Measurements from ENCODE around the gene CTIF. TPM values are rescaled to one million over a fixed set of nuclear protein-coding genes. Genes with fewer than 3 reads are reported as not detected.

CTIF gene
- total RNA-seq, 3 donors from 2014 or later: 13.2 to 50.3 (median 19.6) TPM

DNA sequence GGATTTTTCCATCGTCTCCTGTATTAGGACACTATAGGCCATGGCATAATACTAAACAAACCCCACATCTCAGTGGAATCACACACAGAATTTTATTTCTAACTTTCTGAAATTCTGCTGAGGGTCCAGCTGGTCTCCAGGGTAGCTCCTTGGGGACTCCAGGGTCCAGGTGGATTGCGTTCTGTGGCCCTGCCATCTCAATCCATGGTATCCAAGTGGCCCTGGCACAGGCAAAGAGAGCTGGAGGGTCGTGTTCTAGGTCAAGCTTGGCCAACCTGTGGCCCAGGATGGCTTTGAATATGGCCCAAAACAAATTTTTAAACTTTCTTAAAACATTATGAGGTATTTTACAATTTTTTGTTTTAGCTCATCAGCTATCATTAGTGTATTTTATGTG, 134.6 kb downstream of the CTIF start:
- DNase-seq (no peak), ATAC-seq (no peak)
- Histone ChIP-seq H3K4me1 (ENCODE audit: low read depth) (peaks cover 6% of the 10 kb centered on the region), H3K4me3 (no peak overlapping the region), H3K36me3 (ENCODE audit: low read depth) (no peaks in the 10 kb centered on the region), H3K9me3 (no peaks in the 10 kb centered on the region)
- intact Hi-C loops (cut with DNase I, micrococcal nuclease): loop anchor here in 1 of 2 donors (10.0 kb wide), 1 partner anchor 501 kb away; no protein-coding TSS in a partner anchor
- TF ChIP-seq, protein P1, sequence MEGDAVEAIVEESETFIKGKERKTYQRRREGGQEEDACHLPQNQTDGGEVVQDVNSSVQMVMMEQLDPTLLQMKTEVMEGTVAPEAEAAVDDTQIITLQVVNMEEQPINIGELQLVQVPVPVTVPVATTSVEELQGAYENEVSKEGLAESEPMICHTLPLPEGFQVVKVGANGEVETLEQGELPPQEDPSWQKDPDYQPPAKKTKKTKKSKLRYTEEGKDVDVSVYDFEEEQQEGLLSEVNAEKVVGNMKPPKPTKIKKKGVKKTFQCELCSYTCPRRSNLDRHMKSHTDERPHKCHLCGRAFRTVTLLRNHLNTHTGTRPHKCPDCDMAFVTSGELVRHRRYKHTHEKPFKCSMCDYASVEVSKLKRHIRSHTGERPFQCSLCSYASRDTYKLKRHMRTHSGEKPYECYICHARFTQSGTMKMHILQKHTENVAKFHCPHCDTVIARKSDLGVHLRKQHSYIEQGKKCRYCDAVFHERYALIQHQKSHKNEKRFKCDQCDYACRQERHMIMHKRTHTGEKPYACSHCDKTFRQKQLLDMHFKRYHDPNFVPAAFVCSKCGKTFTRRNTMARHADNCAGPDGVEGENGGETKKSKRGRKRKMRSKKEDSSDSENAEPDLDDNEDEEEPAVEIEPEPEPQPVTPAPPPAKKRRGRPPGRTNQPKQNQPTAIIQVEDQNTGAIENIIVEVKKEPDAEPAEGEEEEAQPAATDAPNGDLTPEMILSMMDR (IDR thresholded peaks at IDR 0.05): no peak

DNA sequence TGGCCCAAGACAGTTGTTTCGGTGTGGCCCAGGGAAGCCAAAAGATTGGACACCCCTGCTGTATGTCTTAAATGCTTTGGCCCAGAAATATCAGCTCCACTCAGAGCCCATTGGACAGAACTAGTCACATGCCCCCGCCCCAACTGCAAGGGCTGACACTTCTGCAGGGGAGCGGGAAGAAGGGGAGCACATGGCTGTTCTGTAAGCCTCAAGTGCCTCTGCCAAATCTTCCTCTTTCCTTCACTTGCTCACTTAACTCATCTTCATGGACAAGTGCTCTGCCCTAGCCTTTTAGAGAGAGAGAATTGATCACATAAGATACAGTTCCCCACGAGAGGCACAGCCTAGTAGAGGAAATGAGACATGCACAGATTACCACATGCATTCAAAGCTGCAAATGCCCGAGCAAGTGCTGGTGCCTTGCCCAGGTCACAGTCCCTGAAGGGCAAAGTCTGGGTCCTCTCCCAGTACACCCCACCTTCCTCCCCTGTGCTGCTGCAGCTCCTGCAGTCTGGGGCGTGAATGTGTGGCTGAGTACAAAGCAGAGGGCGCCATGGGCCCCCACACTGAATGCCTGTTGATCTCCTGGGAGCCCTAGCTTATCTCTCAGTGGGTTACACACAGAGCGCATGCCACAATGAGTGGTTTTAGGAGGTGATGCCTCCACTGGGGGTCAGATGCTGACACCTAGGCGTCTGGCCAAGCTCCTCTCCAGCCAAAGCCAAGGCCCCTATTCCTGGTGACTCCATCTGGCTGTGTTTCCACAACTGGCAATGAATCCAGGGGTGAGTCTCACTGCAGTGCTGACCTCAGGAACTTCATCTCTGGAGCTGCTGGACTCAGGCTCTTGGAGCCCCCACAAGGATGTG, 135.3 kb downstream of the CTIF start:
- H3K4me3 ChIP-seq: no peak overlapping the region
- H3K36me3 ChIP-seq (ENCODE audit: low read depth): no peaks in the 10 kb centered on the region
- intact Hi-C loops (cut with DNase I, micrococcal nuclease): loop anchor here in 1 of 2 donors (10.0 kb wide), 1 partner anchor 501 kb away; no protein-coding TSS in a partner anchor
- DNase-seq (peak in 2 of 3 donors; percentile 60 to 63), ATAC-seq (peak; percentile 66)
- peaks cover 6% of the 10 kb centered on the region for H3K4me1 ChIP-seq (ENCODE audit: low read depth)
- no peaks in the 10 kb centered on the region for H3K9me3 ChIP-seq
- TF ChIP-seq, protein P1 (IDR thresholded peaks at IDR 0.05): no peak

DNA sequence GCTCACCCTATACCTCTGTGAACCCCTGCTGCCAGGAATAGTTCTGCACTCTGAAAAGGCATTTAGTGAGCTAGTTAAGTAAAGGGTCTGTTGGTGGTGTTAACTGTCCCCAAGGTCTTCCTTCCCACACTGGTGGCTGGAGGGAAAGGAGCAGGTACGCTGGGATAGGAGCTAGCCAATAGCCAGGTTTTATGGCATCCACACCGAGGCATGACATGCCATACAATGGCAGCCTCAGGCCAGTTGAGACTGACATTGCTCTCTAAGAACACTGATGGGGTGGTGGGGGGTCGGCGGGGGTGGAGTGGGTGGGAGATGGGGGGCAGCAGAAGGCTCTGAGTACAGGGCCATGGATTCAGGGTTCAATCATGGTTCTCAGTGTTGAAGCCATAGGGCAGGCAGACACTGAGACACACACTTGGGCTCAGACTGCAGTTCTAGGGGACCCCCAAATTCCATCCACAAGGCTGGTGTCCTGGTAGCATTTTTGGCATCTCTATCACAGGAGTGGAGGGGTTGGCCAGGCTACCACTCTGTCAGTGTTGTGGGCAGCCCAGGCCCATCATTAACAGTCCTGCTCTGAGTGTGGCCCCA, 136.0 kb downstream of the CTIF start:
- DNase-seq (no peak), ATAC-seq (no peak)
- TF ChIP-seq, protein P1 (IDR thresholded peaks at IDR 0.05): no peak
- Histone ChIP-seq H3K9me3 (no peaks in the 10 kb centered on the region), H3K4me1 (ENCODE audit: low read depth) (peaks cover 6% of the 10 kb centered on the region), H3K36me3 (ENCODE audit: low read depth) (no peaks in the 10 kb centered on the region), H3K4me3 (no peak overlapping the region)
- intact Hi-C loops (cut with DNase I, micrococcal nuclease): loop anchor here (5.0 to 10.0 kb wide), 2 partner anchors 500 to 507 kb away; no protein-coding TSS in a partner anchor

DNA sequence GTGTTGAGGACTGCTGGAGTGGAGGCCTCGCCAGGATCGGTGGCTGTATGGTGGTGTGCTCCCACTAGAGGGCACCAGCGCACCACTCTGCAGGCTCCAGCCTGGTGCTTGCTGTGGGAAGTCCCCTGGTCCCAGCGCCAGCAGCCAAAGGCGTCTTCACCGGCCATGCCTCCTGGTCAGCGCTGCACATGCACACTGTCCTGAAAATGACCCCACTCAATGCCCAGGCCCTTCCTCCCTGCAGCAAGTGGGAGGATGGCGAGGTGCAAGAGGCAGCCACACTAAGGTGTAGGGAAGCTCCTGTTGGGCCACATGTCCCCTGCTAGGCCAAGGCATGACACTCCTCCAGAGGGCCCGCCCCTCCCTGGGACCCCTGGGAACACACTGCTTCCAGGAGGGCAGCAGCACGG, 136.5 kb downstream of the CTIF start:
- TF ChIP-seq, protein P1 (IDR thresholded peaks at IDR 0.05): peak; percentile 94
- intact Hi-C loops (cut with DNase I, micrococcal nuclease): loop anchor here (5.0 to 10.0 kb wide), 2 partner anchors 499 to 507 kb away; no protein-coding TSS in a partner anchor
- DNase-seq (peak; percentile 89 to 92 (median 90)), ATAC-seq (peak; percentile 97)
- Histone ChIP-seq H3K9me3 (no peaks in the 10 kb centered on the region), H3K4me1 (ENCODE audit: low read depth) (peaks cover 6% of the 10 kb centered on the region), H3K36me3 (ENCODE audit: low read depth) (no peaks in the 10 kb centered on the region), H3K4me3 (no peak overlapping the region)

DNA sequence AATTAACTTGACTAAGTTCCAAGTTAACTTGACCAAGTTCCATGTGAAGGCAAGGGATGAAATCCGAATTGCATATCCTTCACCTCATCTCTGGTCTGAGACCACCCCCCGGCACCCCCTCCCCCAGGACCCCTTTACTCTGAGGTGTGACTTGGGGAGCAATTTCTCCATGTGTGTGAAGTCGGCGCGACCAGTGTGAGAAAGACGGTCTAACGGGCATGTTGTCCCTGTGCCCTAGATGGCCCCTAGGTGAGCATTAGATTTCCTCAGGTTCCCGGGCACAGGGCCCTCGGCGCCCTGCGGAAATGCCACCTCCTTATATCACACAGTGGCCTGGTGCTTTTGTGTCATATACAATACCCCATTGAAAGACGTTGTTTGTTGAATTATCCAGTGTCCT, 137.1 kb downstream of the CTIF start:
- Histone ChIP-seq H3K9me3 (no peaks in the 10 kb centered on the region), H3K4me1 (ENCODE audit: low read depth) (peaks cover 6% of the 10 kb centered on the region), H3K36me3 (ENCODE audit: low read depth) (no peaks in the 10 kb centered on the region), H3K4me3 (no peak overlapping the region)
- TF ChIP-seq, protein P1 (IDR thresholded peaks at IDR 0.05): no peak
- no peak for DNase-seq
- intact Hi-C loops (cut with DNase I, micrococcal nuclease): loop anchor here (5.0 to 10.0 kb wide), 2 partner anchors 499 to 506 kb away; no protein-coding TSS in a partner anchor
- no peak for ATAC-seq

Data from mucosa of descending colon (tissue), 3 donors.